Measurements from ENCODE around the gene MCEMP1.

MCEMP1 gene

DNA sequence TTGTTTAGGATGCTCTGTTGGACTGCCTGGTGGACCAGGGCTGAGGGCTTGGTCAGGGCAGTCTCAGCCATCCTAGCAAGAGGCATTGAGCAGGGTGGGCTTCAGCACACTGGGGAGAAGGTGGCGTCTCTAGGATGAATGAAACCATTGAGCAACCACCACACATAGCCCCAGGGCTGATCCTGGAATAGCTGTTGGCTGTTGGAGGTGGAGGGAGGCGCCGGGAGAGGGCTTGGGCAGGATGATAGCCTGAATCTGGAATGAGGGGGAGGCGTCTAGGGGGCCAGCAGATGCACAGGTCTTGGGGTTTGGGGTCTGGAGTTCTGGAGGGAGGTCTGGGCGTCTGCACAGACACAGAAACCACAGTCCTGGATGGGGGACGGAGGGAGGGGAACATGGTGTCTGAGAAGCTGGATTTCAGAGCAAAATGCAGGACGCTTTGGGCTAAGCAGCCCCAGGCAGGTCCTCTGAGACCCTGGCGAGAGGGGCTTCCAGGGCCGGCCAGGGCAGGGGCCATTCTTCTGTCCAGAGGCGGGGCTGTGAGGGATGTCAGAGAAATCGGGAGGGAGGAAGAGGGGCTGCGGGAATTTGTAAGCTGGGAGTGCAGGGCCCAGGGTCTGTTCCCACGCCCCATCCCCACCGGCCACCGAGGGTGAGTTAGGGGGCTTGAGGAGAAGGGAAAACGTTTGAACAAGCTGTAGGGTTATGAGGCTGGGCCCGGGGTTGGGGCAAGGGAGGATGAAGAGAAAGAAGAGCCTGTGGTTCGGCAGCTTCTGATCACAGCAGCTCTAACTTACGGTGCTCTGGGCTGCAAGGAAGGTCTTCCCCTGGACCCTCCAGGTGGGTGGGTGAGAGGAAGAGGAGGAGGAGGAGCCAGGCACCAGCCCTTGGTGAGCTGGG is 8.9 kb downstream of the MCEMP1 start:
- H3K27me3 ChIP-seq (ENCODE audit: low read length) = no peaks in the 10 kb centered on the region
- H3K79me2 ChIP-seq (ENCODE audit: insufficient read depth, low read length) = 0 out of 2 replicates have a peak, but pooled peaks cover 5% of the 10 kb centered on the region
- H3K9ac ChIP-seq (ENCODE audit: low read length) = no peak overlapping the region
- no peaks in the 10 kb centered on the region for H3K36me3 ChIP-seq (ENCODE audit: low read length)
- no peaks in the 10 kb centered on the region for H3F3A ChIP-seq (ENCODE audit: insufficient read depth)
- H3K9me2 ChIP-seq (replicated peaks; ENCODE audit: insufficient read depth, low read length) = no peaks in the 10 kb centered on the region
- no peaks in the 10 kb centered on the region; the same call in 1 of the 2 replicates for H4K20me1 ChIP-seq (ENCODE audit: low read depth, low read length)
- H3K4me3 ChIP-seq (ENCODE audit: insufficient read depth, low read length, poor library complexity, severe bottlenecking) = no peak overlapping the region
- H3K27ac ChIP-seq (ENCODE audit: low read depth, low read length) = no peak overlapping the region
- no peak overlapping the region for H3K4me2 ChIP-seq (ENCODE audit: low read depth, low read length, poor library complexity, severe bottlenecking)
- H3K9me3 ChIP-seq (ENCODE audit: insufficient read depth, low read length) = no peaks in the 10 kb centered on the region
- no peak for TF ChIP-seq EZH2phosphoT487 (conservative IDR thresholded peaks at IDR 0.05; ENCODE audit: low read length)
- TF ChIP-seq, protein P1, sequence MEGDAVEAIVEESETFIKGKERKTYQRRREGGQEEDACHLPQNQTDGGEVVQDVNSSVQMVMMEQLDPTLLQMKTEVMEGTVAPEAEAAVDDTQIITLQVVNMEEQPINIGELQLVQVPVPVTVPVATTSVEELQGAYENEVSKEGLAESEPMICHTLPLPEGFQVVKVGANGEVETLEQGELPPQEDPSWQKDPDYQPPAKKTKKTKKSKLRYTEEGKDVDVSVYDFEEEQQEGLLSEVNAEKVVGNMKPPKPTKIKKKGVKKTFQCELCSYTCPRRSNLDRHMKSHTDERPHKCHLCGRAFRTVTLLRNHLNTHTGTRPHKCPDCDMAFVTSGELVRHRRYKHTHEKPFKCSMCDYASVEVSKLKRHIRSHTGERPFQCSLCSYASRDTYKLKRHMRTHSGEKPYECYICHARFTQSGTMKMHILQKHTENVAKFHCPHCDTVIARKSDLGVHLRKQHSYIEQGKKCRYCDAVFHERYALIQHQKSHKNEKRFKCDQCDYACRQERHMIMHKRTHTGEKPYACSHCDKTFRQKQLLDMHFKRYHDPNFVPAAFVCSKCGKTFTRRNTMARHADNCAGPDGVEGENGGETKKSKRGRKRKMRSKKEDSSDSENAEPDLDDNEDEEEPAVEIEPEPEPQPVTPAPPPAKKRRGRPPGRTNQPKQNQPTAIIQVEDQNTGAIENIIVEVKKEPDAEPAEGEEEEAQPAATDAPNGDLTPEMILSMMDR (IDR thresholded peaks at IDR 0.05; ENCODE audit: insufficient read depth, low read length, poor library complexity, severe bottlenecking) = no peak
- no peak overlapping the region for H2AFZ ChIP-seq (ENCODE audit: low read depth, low read length, severe bottlenecking)

- Histone ChIP-seq H3K79me2 (ENCODE audit: insufficient read depth, low read length) (no peaks in the 10 kb centered on the region), H3K9me2 (replicated peaks; ENCODE audit: insufficient read depth, low read length) (no peaks in the 10 kb centered on the region), H3K4me2 (ENCODE audit: low read depth, low read length, poor library complexity, severe bottlenecking) (no peak overlapping the region), H3K27ac (ENCODE audit: low read depth, low read length) (no peak overlapping the region), H3K36me3 (ENCODE audit: low read length) (no peaks in the 10 kb centered on the region), H3K9ac (ENCODE audit: low read length) (no peak overlapping the region), H3K9me3 (ENCODE audit: insufficient read depth, low read length) (no peaks in the 10 kb centered on the region), H3K4me3 (ENCODE audit: insufficient read depth, low read length, poor library complexity, severe bottlenecking) (no peak overlapping the region), H2AFZ (ENCODE audit: low read depth, low read length, severe bottlenecking) (no peak overlapping the region), H3K27me3 (ENCODE audit: low read length) (no peaks in the 10 kb centered on the region), H4K20me1 (ENCODE audit: low read depth, low read length) (no peaks in the 10 kb centered on the region; the same call in 1 of the 2 replicates), H3F3A (ENCODE audit: insufficient read depth) (no peaks in the 10 kb centered on the region)
- TF ChIP-seq, protein P1 (IDR thresholded peaks at IDR 0.05; ENCODE audit: insufficient read depth, low read length, poor library complexity, severe bottlenecking) = no peak
- no peak for TF ChIP-seq EZH2phosphoT487 (conservative IDR thresholded peaks at IDR 0.05; ENCODE audit: low read length)
Measured at GRCh38 chr19:7687177-7687576, 10.3 kb downstream of the MCEMP1 start.

DNA sequence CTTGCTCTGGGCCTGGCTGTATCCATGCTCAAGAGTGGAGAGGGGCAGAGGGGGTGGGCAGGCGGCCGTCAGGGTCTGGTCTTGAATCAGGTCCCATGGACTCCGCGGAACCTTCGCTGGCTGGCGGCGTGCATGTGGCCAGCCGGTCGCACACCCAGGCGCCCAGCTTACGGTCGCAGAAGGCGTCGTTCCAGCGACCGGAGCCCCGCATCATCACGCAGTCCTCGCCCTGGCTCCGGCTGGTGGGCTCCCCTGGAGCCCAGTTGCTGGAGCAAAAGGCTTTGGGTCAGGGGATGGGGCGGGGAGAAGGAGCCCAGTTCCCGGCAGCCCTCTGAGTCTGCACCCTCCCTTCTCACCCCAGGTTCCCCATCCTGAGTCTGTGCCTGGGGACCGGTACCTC is 12.3 kb downstream of the MCEMP1 start:
- TF ChIP-seq, protein P1 (IDR thresholded peaks at IDR 0.05; ENCODE audit: insufficient read depth, low read length, poor library complexity, severe bottlenecking) = no peak
- no peak overlapping the region for H3K4me2 ChIP-seq (ENCODE audit: low read depth, low read length, poor library complexity, severe bottlenecking)

More for the DNA sequence above, 12.3 kb downstream of the MCEMP1 start:
- H3K36me3 ChIP-seq (ENCODE audit: low read length) = no peaks in the 10 kb centered on the region
- no peak overlapping the region for H3K27ac ChIP-seq (ENCODE audit: low read depth, low read length)
- no peak overlapping the region for H2AFZ ChIP-seq (ENCODE audit: low read depth, low read length, severe bottlenecking)
- H3F3A ChIP-seq (ENCODE audit: insufficient read depth) = no peaks in the 10 kb centered on the region
- no peaks in the 10 kb centered on the region; the same call in 1 of the 2 replicates for H4K20me1 ChIP-seq (ENCODE audit: low read depth, low read length)
- H3K9me2 ChIP-seq (replicated peaks; ENCODE audit: insufficient read depth, low read length) = no peaks in the 10 kb centered on the region
- H3K9me3 ChIP-seq (ENCODE audit: insufficient read depth, low read length) = no peaks in the 10 kb centered on the region
- no peaks in the 10 kb centered on the region for H3K79me2 ChIP-seq (ENCODE audit: insufficient read depth, low read length)
- H3K27me3 ChIP-seq (ENCODE audit: low read length) = no peaks in the 10 kb centered on the region
- H3K9ac ChIP-seq (ENCODE audit: low read length) = no peak overlapping the region
- H3K4me3 ChIP-seq (ENCODE audit: insufficient read depth, low read length, poor library complexity, severe bottlenecking) = no peak overlapping the region

All from SU-DHL-6 (cell line).